ENCODE data around the gene NOC2L.
A peak's percentile ranks its signal among the peaks of the same experiment; 100 is the strongest.

DNA sequence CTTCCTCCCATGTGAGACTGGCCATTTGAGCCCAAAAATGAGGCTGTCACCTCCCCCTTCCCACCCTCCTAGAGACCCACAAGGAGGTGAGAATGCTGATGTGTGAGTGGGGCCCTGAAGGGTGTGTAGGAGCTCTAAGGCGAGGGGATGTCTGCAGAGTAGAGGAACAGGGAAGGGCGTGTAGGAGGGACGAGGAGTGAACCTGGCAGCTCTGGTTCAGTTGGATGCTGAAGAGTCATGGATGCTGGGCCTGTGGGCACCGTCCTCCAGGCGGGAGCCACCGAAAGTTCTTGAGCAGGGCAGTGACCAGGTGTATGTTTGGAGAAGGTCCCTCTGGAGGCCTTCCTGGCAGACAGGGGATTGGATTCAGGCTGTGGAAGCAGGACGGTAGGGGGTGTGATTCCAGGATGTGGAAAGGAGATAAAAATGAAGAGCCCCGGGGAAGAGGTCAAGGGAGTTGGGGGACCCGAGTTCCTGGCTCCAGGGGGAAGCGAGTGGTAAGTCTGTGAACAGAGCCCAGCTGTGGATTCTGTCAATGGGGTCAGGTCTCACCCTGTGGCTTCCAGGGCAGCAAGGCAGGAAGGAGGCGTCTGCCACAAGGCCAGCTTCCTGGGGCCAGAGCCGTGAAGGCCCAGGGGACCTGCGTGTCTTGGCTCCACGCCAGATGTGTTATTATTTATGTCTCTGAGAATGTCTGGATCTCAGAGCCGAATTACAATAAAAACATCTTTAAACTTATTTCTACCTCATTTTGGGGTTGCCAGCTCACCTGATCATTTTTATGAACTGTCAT is 27.5 kb downstream of the NOC2L start:
- TF ChIP-seq, protein P1, sequence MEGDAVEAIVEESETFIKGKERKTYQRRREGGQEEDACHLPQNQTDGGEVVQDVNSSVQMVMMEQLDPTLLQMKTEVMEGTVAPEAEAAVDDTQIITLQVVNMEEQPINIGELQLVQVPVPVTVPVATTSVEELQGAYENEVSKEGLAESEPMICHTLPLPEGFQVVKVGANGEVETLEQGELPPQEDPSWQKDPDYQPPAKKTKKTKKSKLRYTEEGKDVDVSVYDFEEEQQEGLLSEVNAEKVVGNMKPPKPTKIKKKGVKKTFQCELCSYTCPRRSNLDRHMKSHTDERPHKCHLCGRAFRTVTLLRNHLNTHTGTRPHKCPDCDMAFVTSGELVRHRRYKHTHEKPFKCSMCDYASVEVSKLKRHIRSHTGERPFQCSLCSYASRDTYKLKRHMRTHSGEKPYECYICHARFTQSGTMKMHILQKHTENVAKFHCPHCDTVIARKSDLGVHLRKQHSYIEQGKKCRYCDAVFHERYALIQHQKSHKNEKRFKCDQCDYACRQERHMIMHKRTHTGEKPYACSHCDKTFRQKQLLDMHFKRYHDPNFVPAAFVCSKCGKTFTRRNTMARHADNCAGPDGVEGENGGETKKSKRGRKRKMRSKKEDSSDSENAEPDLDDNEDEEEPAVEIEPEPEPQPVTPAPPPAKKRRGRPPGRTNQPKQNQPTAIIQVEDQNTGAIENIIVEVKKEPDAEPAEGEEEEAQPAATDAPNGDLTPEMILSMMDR (IDR thresholded peaks at IDR 0.05): no peak
- peak; percentile 30 for TF ChIP-seq EZH2 (IDR thresholded peaks at IDR 0.05)

Data from neural progenitor cell (in vitro differentiated cells).